Adrenal gland (tissue), 5 donors: Measurements from ENCODE around the gene IMMP2L.

ENCODE experiments used
- CTCF ChIP-seq, 6 experiments: fragments of 450-650 bp in 4 of 6; fragments of 200-600 bp in 2 of 6; sonication (generic) in 1 of 6; IDR thresholded peaks; 1 replicate in 5 of 6; 2 replicates in 1 of 6; pipeline versions ENCODE4 v1.5.1 to v1.8.0; 2016 to 2021; ENCODE audit warnings: antibody characterized with exemption in 6 of 6, mild to moderate bottlenecking in 2 of 6, moderate library complexity in 1 of 6
- POLR2A ChIP-seq, 2 donors: fragments of 450-650 bp; IDR thresholded peaks; one replicate each; pipeline ENCODE4 v1.6.1; 2017; ENCODE audit warnings: antibody characterized with exemption in 2 of 2, mild to moderate bottlenecking in 2 of 2, moderate library complexity in 1 of 2
- donor health status: DM: no; HTN: no; CAD: no.

- TF ChIP-seq CTCF (IDR thresholded peaks at IDR 0.05) (no peak), POLR2A (IDR thresholded peaks at IDR 0.05) (no peak)
Observed at GRCh38 chr7:111470998-111471397, 91.3 kb downstream of the IMMP2L start.
